Urinary bladder (tissue), 4 donors: ENCODE measurements around the gene GNG2. TPM values are rescaled to one million over a fixed set of nuclear protein-coding genes. Genes with fewer than 3 reads are reported as not detected.
"Not testable (repeated sequence)": the region's sequence is repeated elsewhere in the genome, so short reads cannot be mapped to it uniquely, and the experiment has no call there.

Experiments used
- DNase-seq: peaks from one replicate; pipeline ENCODE4 v3.0.0-alpha.2; 2015; ENCODE audit errors: extremely low spot score
- H3K27ac ChIP-seq: one replicate; pipeline ENCODE4 v1.5.1; 2013; ENCODE audit warnings: low read depth, mild to moderate bottlenecking, moderate library complexity
- H3K36me3 ChIP-seq: one replicate; pipeline ENCODE4 v1.6.1; 2013; ENCODE audit warnings: mild to moderate bottlenecking, moderate library complexity; ENCODE audit not compliant: insufficient read depth
- H3K4me1 ChIP-seq: one replicate; pipeline ENCODE4 v1.6.1; 2013; ENCODE audit warnings: mild to moderate bottlenecking, moderate library complexity; ENCODE audit not compliant: insufficient read depth
- H3K4me3 ChIP-seq: one replicate; pipeline ENCODE4 v1.5.1; 2013; ENCODE audit warnings: low read depth, low read length
- WGBS: extraction: QIAGEN DNeasy Blood & Tissue Kit; methylation state at CpG from one replicate; pipeline ENCODE4 v1.1.7; 2013; 5-methylcytosine and 5-hydroxymethylcytosine counted together
- polyA plus RNA-seq: library from polyadenylated mRNA; stranded (reverse); fragments of 200-250 nt; gene quantifications from one replicate; pipeline ENCODE4 v1.2.3, GENCODE V29; 2013
- total RNA-seq: library from RNA; depleted of rRNA; stranded (reverse); fragments of >200 nt; gene quantifications from one replicate; pipeline ENCODE4 v1.2.3, GENCODE V29; 2014
- donor health status: healthy with polysubstance abuse.
- donor health status: healthy.

GNG2 gene
- total and polyA plus RNA-seq, 2 donors = 9.6 to 44.1 TPM

- Histone ChIP-seq H3K4me1 (no peaks in the 10 kb centered on the region), H3K27ac (no peak overlapping the region), H3K4me3 (no peak overlapping the region), H3K36me3 (no peaks in the 10 kb centered on the region)
- WGBS = 75% methylated on average over 2 of the region's 2 CpGs
- no peak for DNase-seq
Observed at GRCh38 chr14:51883232-51883631, 22.8 kb downstream of the GNG2 start.

DNA sequence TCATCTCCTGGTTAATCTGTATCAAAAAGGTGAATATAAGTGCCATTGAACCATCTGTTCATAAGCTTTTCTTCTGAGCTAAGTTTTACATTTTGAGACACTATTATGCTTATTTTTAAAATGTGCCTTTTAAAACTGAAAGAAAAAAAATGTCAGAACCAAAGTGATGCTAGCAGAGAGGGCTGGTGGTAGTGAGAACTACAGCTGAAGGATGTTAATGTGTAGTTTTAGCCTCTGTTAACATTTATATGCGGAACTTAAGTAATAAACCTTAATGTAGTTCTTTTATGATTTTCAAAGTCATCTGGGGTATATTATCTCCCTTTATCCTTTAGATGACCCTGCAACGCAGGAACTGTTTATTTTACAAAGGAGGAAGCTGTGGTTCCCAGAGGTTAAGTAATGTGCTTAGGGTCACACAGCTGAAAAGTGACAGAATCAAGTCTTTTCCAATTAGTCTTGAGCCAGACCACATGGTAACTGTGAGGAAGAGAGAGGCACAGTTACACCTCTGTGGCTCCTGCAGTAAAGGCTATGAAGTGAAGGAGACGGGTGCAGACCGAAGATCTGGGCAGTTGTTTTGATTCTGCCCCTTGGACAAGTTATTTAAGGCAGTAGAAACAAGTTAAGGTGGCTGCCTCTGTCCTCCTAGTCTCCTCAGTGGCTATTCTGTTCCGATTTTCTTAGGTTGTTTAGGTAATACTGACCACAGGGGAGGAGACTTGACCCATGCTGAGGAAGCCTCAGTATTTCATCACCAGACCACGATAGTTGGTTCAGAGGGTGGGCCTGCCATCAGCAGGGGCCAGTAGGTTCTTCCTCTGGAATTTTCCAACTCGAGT lies 23.9 kb downstream of the GNG2 start:
- WGBS = 31% methylated on average over 7 of the region's 7 CpGs
- Histone ChIP-seq H3K4me1 (no peaks in the 10 kb centered on the region), H3K27ac (no peak overlapping the region)

GRCh38 chr14:51889851-51890250 lies 29.4 kb downstream of the GNG2 start:
- Histone ChIP-seq H3K36me3 (no peaks in the 10 kb centered on the region), H3K4me3 (no peak overlapping the region), H3K4me1 (no peaks in the 10 kb centered on the region), H3K27ac (no peak overlapping the region)
- DNase-seq = no peak
- 75% methylated on average over 2 of the region's 2 CpGs for WGBS

More for the DNA sequence above, 23.9 kb downstream of the GNG2 start:
- DNase-seq = peak; percentile 40
- Histone ChIP-seq H3K36me3 (no peaks in the 10 kb centered on the region), H3K4me3 (no peak overlapping the region)

DNA sequence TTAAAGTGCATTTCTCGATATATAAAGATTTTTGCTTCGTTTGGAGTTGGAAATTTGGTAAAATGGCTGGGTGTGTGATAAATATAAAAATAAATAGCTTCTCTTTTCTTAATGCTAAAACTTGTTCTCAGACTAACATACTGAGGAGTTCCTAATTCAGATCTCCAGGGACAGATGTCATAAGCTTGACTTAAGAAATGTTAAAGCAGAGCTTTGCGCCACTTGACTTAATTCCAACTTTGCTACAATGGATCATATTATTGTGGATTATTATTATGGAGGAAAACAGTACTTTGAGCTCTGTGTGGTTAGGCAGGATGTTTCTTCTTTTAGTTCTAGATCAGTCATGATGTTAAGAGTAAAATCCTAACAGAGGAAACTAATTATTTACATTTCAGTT lies 33.8 kb downstream of the GNG2 start:
- 94% methylated on average over 3 of the region's 3 CpGs for WGBS
- no peak for DNase-seq
- H3K36me3 ChIP-seq = no peaks in the 10 kb centered on the region

DNA sequence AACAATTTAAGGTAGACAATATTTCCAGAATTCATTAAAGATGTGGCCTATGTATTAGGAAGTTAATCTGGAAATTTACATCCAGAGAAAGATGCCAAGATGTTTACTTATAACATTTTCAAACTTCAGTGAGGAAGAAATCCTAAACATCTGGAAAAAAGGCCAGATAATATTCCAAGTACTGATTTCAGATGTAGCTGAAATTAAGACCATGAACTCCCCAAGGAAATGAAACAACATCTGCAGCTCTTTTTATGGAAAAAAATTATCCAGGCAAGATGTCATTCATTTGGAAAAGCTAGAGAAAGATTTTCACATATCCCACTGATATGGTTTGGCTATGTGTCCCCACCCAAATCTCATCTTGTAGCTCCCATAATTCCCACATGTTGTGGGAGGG lies 35.0 kb downstream of the GNG2 start:
- Histone ChIP-seq H3K4me3 (no peak overlapping the region), H3K27ac (no peak overlapping the region), H3K36me3 (no peaks in the 10 kb centered on the region), H3K4me1 (no peaks in the 10 kb centered on the region)
- DNase-seq = no peak

More for the DNA sequence above, 33.8 kb downstream of the GNG2 start:
- Histone ChIP-seq H3K4me3 (no peak overlapping the region), H3K27ac (no peak overlapping the region), H3K4me1 (no peaks in the 10 kb centered on the region)

DNA sequence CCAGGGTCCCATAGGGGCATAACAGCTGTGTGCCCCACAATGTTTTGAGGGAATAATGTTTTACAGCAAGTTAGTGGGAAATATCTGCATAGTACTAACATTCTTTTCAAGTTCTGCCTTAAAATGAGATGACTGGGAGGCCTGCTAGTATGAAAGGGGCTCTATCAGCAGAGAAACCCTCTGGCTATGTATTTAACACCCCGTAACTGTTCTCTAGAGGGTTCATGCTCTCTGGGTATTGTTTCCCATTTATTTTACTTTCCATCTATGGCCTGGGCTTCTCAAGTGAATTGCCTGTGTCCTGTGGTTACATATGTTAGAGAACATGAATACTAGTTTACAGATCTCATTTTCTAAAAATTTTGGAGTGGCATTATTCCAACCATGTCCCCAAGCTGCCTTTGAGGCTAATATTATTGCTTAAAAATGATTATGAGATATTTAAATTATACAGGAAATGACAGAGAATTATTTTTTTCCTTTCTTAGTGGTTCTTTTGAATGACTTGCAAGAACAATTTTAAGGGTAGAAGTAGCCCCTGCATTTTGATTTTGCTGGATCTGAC lies 37.5 kb downstream of the GNG2 start:
- Histone ChIP-seq H3K4me3 (no peak overlapping the region), H3K36me3 (no peaks in the 10 kb centered on the region), H3K27ac (no peak overlapping the region), H3K4me1 (no peaks in the 10 kb centered on the region)
- no peak for DNase-seq
- 86% methylated on average over 1 of the region's 1 CpG for WGBS

GRCh38 chr14:51901475-51902024 lies 41.1 kb downstream of the GNG2 start:
- DNase-seq = no peak
- Histone ChIP-seq H3K27ac (no peak overlapping the region), H3K4me1 (no peaks in the 10 kb centered on the region), H3K4me3 (no peak overlapping the region), H3K36me3 (no peaks in the 10 kb centered on the region)
- 92% methylated on average over 5 of the region's 5 CpGs for WGBS

DNA sequence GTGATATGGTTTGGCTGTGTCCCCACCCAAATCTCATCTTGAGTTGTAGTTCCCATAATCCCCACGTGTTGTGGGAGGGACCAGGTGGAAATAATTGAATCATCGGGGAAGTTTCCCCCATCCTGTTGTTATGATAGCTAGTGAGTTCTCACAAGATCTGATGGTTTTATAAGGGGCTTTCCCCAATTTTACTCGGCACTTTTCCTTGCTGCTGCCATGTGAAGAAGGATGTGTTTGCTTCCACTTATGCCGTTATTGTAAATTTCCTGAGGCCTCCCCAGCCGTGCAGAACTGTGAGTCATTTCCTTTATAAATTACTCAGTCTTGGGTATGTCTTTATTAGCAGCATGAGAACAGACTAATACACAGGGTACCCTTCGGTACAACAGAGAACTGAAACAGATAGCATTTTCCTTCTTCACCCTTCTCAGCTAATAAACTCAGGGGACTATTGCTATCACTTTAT lies 45.3 kb downstream of the GNG2 start:
- not testable (repeated sequence) for H3K27ac ChIP-seq

DNA sequence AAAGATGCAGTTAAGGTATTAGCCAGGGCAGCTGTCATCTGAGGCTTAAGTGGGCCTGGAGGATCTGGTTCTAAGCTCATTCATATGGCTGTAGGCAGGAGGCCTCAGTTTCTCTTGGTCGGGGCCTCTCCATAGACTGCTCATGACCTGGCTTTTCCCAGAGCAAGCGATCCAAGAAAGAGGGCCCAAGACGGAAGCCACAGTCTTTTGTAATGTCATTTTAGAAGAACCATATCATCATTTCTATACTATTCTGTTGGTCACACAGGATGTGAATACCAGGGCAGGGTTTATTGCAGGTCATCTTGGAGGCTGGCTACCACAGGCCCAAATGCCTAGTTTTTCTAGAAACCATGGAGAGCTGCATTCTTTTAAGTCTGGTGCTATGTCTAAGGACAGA lies 47.7 kb downstream of the GNG2 start:
- WGBS = 94% methylated on average over 3 of the region's 3 CpGs
- DNase-seq = no peak

More for the DNA sequence above, 45.3 kb downstream of the GNG2 start:
- not testable (repeated sequence) for H3K36me3 ChIP-seq, DNase-seq, H3K4me3 ChIP-seq, H3K4me1 ChIP-seq
- WGBS = 30% methylated on average over 6 of the region's 6 CpGs

DNA sequence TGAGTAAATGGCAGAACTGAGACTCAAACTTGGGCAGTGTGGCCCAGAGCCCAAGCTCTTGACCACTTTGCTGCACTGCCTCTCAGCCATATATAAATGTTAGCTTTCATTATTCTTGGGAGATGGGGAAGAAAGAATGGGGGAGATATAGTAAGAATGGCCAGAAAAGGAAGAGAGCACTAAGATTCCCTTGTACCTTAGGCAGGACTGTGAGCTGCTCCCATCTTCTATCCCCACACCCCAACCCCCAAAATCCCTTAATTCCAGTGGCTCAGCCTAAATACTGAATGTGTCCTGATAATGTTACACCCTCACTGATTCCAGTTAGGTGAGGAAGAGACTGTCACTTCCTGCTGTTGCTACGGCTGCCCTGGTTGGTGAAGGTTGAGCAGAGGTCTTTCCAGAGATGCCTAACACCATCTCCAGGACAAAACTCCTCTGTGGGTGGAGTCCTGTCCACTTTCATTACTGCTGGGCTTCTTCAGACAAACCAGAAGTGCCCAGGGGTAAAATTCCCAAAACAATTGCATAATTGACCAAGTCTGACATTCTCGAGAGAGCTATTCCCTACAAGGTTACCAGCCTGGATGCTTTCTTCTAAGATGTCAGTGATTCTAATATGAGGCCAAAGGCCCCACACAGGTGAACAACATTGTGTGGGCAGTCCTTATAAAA lies 51.8 kb downstream of the GNG2 start:
- no peaks in the 10 kb centered on the region for H3K36me3 ChIP-seq

More for the DNA sequence above, 47.7 kb downstream of the GNG2 start:
- H3K4me1 ChIP-seq = no peaks in the 10 kb centered on the region
- H3K36me3 ChIP-seq = no peaks in the 10 kb centered on the region
- no peak overlapping the region for H3K27ac ChIP-seq
- no peak overlapping the region for H3K4me3 ChIP-seq

GRCh38 chr14:51914310-51914709 lies 53.9 kb downstream of the GNG2 start:
- H3K36me3 ChIP-seq = no peaks in the 10 kb centered on the region
- H3K4me3 ChIP-seq = no peak overlapping the region
- H3K27ac ChIP-seq = no peak overlapping the region
- no peaks in the 10 kb centered on the region for H3K4me1 ChIP-seq
- 73% methylated on average over 6 of the region's 6 CpGs for WGBS
- DNase-seq = no peak

More for the DNA sequence above, 51.8 kb downstream of the GNG2 start:
- H3K4me1 ChIP-seq = no peaks in the 10 kb centered on the region
- H3K27ac ChIP-seq = no peak overlapping the region
- 83% methylated on average over 2 of the region's 2 CpGs for WGBS
- DNase-seq = no peak
- no peak overlapping the region for H3K4me3 ChIP-seq

DNA sequence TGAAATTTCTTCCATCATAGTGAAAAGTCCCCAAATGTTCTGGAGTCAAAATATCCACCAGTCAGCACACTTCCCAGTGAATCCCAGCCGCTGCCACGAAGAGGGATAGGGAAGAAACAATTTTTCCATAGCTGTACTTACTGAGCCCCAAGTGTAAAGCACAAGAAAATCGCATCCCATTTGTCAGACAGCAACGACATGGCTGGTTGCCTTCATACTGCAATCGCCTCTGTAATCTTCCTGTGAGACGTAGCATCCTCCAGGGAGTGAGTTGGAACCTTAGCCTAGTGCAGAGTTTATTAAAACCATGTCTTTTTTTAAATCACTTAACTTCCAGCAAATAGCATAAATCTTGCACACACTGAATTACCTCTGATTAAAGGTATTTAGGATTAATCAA lies 56.8 kb downstream of the GNG2 start:
- Histone ChIP-seq H3K4me3 (no peak overlapping the region), H3K4me1 (no peaks in the 10 kb centered on the region), H3K36me3 (no peaks in the 10 kb centered on the region), H3K27ac (no peak overlapping the region)
- DNase-seq = no peak
- 77% methylated on average over 6 of the region's 6 CpGs for WGBS

DNA sequence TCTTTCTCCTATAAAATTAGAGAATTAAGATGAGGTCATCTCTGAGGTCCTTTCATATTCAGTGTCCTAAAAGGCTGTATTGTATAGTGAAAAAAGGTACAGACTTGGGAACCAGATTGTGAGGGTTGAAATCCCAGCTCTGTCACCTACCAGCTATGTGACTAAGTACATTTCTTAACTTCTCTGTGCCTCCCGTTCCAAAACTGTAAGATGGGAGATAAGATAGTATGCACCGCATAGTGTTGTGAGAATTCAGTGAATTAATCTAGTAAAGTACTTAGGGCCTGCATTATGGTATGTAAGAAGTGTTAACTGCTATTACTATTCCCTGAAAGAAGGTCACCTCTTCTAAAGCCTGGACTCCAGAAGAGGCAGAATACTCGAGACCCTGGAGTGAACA lies 60.6 kb downstream of the GNG2 start:
- no peak overlapping the region for H3K27ac ChIP-seq
- DNase-seq = no peak
- 61% methylated on average over 3 of the region's 3 CpGs for WGBS
- H3K36me3 ChIP-seq = no peaks in the 10 kb centered on the region
- no peak overlapping the region for H3K4me3 ChIP-seq
- no peaks in the 10 kb centered on the region for H3K4me1 ChIP-seq
